Activated CD4-positive, alpha-beta T cell treated with anti-CD3 and anti-CD28 coated beads, Interleukin-2, amount 50 U/mL, for 48 hours (primary cell): ENCODE measurements around the gene MT2A.
A peak's percentile ranks its signal among the peaks of the same experiment; 100 is the strongest.
"Not testable (repeated sequence)": the region's sequence is repeated elsewhere in the genome, so short reads cannot be mapped to it uniquely, and the experiment has no call there.

Experiments used
- DNase-seq, 2 experiments: peaks; one replicate each; pipeline ENCODE4 v3.0.0-alpha.2; 2020

The MT2A gene

DNA sequence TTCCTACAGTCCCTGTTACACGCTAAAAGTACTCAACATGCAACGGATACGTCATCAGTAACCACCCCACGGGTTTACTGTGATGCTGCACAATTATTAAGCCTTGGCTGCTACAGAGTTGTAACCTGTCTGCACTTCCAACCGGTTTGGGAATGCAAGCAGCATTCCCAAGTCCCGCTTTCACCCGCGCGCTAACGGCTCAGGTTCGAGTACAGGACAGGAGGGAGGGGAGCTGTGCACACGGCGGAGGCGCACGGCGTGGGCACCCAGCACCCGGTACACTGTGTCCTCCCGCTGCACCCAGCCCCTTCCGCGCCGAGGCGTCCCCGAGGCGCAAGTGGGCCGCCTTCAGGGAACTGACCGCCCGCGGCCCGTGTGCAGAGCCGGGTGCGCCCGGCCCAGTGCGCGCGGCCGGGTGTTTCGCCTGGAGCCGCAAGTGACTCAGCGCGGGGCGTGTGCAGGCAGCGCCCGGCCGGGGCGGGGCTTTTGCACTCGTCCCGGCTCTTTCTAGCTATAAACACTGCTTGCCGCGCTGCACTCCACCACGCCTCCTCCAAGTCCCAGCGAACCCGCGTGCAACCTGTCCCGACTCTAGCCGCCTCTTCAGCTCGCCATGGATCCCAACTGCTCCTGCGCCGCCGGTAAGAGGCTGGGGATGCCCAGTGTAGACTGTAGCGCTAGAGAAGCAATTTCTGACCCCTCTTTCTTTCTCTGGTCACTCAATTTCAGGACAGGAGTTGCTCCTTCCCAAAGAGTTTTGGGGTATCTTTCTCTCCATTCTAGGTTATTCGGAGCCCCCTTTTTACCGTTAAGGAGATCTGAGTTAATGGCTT is at the start of gene MT2A:
Gene MT2A, plus strand, starts transcription at position 542 of the 833 bp plus-strand sequence. Its CDS starts 72 bp downstream, at position 614.
- peak; percentile 90 to 93 for DNase-seq

DNA sequence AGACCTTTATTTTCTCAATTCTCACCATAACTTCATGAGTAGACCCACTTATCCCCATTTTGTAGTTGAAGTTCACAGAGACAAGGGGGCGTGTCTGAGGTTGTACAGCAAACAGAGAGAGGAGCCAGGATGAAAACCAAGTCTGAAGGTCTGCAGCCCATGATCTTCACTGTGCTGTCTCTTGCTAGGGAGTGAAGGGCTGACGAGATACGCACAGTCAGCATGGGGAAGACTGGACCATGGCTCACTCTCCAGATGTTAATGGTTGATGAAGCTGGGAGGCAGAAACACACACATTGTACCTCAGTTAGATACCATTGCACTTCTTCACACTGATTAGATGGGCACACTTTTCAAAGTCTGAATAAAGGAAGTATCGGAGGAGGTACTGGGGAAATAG is 49.3 kb upstream of the MT2A start:
- DNase-seq, result no peak

DNA sequence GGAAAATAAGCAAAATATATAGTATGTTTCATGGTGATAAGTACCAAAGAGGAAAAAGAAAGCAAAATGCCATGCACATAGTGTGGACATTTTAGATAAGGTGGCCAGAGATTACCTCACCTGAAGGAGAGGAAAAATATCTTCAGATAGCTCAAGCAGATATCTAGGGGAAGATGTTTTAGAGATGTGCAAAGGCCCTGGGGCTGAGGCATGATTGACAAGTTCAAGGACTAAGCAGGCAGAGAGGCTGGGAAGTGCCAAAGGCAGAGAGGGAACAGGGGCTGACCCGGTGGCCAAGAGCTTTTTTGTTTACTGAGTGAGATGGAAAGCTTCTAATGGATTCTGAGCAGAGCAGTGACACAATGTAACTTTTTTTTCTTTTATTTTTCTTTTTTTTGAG is 47.9 kb upstream of the MT2A start:
- no peak for DNase-seq

DNA sequence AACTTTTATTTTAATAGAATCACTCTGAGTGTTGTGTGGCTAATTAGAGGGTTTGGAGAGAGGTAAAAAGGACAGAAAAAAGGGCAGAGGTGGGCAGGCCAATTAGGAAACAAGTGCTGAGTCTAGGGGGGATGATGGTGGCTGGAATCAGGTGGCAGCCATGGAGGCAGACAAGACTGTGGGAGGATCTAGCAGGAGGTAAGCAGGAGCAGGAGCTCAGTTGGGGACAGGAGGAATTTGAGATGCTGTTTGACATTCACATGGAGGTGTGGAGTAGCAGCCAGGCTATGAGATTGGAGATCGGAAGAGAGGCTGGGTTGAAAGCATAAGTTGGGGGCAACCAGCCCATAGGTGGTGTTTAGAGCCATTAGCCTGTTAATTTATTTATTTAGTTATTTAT is 47.3 kb upstream of the MT2A start:
- no peak for DNase-seq

DNA sequence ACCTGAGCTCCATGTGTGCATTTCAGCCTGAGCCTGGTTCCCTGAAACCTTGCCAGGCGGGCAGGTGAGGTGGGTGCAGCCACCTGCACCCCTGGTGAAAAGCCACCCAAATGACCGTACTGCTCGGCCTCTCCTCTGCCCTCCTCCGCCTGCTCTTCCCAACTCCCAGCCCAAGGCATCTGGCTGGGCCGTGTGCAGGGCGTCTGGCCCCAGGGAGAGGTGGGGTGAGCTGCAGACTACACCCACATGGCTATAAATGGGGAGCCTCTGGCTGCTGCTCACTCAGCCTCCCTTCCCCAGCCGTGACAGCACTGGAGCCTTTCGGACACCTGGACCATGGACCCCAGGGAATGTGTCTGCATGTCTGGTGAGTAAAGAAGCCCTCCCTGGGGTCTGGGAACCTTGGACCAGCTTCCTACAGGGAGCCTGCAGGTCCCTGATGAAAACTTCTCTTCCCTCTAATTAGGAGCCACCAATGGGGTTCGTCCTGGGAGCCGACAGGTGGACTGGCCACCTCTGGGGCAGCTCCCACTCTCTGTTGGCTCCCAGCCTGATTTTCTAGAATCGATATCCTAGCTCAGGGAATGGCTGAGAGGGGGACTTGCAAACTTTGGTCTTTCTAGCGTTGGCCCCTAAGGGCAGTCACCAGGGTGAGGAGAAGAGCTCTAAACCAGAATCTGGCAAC is 43.4 kb upstream of the MT2A start, which contains the start of gene MT4:
Gene MT4, plus strand, starts transcription at position 281 of the 685 bp plus-strand sequence. Its CDS starts 56 bp downstream, at position 337.
- no peak for DNase-seq

DNA sequence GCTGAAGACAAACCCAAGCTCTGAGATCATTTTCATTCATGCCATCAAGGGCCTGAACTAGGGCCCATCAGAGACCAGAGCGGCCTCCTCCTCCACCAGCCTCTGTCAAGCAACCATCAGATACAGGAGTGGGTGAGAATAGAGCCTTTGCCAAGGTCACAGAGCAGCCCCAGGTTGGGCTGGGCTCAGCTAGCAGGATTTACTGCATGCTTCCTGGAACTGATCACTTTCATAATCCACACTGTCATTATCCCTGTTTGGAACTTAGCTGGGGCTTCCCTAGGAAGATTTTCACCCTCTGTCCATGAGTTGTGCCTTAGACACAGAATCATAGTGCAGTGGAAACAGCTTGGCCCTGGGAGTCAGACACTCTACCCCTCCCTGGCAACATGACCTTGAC is 38.4 kb upstream of the MT2A start:
- no peak for DNase-seq

DNA sequence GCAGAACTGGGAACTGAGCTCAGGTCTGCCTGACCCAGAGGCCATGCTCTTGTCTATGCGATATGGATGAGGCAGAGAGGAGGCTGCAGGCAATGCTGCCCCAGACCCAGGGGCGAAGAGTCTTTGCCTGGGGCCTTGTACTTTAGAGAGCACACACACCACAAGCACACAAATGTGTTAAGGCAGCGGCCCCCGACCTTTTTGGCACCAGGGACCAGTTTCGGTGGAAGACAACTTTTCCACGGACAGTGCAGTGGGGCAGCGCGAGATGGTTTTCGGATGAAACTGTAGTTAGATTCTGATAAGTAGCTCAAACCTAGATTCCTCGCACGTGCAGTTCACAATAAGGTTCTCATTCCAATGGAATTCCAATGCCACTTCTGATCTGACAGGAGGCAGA is 36.9 kb upstream of the MT2A start:
- no peak for DNase-seq

DNA sequence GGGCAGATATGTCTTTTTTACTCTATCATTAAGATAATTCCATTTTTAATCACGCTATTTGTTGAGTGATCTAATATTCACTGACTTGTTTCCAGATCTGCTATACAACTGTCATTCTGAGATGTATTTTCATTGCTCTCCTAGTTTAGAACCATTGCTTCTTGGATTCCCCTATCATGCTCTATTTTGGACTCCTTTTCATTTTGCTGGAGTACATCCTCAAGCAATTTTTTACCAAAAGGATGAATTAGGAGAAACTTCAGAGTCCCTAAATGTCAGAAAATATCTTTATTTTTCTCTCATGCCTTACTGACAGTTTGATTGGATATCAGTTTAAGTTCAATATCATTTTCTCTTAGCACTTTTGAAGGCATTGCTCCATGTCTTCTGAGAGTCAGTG is 33.8 kb upstream of the MT2A start:
- no peak for DNase-seq

DNA sequence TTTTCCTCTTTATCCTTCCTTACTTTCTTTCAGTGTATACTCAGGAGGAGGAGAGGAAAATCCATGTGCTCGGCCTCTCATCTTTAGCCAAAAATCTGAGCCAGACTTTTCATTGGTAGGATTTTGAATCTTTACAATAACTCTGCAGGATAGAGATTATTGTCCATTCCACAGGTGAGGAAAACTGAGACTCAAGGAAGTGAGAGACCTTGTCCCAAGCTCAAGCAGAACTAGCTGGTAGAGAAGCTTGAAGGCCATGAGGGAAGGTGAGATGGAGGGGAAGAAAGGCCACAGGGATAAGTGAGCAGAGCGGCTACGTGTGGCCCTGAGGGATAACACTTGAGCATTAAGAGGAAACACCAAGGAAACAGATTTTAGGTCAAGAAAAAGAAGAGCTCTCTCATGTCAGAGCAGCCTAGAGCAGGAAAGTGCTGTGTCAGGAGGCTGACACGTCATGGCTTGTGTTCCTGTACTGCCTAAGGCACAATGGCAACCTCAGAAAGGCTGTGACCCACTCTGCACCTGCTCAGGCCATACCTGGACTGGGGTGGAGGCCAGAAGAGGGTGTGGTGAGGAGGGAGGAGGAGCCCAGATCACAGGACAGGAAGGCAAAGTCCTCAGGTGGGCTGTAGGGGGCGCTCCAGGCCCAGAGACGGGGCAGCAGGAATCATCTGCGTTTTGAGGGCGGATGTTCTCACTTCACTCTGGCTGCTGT is 31.6 kb upstream of the MT2A start:
- peak; percentile 92 to 93 for DNase-seq

DNA sequence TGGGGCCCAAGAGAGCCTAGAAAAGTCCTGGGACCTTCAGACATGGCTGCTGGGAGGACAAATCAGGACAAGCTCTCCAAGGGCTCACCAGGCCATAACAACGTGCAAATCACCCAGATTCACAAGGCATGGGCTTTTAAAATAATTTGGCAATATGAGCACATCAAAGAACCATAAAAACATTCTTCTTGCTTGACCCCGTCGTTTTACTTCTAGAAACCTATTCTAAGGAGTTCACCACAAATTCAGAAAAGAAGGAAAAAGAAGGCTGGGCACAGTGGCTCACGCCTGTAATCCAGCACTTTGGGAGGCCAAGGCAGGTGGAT is 31.1 kb upstream of the MT2A start:
- no peak for DNase-seq

DNA sequence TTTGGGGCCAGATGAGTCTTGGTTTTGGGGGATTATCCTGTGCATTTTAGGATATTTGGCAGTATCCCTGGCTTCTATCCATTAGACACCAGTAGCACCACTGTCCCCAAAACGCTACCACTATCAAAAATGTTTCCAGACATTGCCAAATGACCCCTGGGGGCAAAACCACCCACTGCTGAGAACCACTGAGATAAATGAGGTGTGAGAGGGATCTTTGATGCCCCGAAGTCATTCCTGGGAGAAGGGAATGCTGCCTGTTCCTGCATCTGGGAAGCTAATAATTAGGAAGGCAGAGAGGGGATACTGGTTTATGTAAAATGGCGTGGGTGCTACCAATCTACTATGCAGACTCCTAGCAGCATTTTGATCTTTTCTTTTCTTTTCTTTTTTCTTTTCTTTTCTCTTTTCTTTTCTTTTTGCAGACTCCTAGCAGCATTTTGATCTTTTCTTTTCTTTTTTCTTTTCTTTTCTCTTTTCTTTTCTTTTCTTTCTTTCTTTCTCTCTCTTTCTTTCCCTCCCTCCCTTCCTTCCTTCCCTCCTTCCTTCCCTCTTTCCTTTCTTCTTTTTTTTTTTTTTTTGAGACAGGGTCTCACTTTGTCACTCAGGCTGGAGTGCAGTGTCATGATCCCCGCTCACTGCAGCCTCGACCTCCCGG is 27.9 kb upstream of the MT2A start:
- DNase-seq, result no peak

DNA sequence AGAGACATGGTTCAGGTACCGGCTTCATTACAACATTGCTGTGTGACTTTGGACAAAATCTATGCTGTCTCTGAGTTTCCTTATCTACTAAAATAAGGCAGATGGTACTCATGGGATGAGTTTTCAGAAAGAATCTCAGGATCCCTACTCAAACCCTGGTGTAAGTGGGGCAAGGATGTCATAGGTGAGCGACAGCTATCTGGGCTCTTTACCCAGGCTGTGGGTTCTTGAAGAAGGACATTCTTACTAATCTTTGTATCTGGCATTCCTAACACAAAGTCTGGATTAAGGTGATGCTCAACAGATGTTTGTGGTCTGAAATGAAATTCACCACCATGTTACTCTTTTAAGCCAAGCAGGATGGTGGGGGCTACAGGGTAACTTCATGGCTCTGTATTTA is 25.5 kb upstream of the MT2A start:
- DNase-seq, result not testable (repeated sequence)

DNA sequence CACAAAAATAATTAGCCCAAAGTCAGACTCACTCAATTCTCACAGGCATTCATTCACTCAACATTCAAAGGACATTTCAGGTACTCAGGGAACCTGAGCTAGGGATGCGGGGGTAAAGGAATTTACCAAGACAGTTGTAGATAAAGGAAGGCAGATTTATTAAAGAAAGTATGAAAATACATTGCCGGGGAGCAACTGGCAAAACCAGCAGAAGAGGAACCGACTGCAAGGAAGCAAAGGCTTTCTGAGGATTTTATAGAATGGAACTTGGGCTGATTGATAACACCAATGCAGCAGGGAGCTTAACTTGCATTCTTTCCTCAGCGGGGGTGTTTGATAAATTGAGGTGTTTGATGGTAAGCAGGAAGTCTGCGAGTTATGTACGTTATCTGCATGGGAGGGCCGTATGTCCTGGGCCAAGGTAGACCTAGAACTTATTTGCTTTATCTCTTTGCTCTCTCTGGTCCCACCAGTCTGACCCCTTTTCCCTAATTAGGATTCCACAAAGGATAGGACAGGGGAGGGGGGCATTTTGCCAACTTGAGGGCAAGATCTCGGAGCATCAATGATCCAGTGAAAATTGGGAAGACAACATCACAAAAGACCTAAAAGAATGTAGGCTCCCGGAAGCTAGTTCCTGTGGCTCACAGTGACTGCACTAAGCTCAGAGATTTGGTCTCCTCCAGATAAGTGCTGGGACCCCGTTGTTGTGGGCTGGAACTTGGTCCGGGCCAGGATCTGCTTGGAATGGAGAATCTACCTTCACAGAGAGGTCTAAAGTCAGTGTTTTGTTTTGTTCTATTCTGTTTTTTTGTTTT is 24.8 kb upstream of the MT2A start:
- no peak for DNase-seq

DNA sequence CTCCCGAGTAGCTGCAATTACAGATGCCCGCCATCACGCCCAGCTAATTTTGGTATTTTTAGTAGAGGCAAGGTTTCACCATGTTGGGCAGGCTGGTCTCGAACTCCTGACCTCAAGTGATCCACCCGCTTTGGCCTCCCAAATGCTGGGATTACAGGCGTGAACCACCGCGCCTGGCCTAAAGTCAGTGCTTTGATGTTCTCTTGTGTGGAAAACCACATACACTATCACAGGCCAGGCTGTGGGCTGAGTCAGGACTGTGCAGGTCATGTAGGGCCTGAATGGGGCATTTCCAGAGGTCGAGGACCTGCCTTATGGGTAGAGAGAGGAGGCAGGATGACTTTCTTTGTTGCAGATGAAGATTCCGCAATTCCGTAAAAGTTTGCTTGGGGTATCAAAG is 24.1 kb upstream of the MT2A start:
- no peak for DNase-seq

DNA sequence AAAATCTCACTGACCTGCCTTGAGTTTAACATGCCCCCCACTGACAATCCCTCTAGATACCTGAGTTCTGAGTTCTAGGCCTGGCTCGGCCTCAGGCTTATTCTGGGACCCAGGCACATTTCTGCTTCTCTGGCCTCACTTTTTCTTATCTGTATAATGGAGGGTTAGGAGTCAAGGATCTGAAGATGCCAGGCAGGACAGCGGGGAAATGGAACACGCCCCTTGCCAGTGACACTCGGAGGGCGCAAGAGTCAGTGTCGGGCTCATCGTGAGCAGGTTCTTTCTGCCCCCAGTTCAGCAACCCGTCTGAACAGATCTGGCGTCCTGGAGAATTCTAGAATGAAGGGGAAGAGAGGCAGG is 19.6 kb upstream of the MT2A start:
- DNase-seq, result no peak

DNA sequence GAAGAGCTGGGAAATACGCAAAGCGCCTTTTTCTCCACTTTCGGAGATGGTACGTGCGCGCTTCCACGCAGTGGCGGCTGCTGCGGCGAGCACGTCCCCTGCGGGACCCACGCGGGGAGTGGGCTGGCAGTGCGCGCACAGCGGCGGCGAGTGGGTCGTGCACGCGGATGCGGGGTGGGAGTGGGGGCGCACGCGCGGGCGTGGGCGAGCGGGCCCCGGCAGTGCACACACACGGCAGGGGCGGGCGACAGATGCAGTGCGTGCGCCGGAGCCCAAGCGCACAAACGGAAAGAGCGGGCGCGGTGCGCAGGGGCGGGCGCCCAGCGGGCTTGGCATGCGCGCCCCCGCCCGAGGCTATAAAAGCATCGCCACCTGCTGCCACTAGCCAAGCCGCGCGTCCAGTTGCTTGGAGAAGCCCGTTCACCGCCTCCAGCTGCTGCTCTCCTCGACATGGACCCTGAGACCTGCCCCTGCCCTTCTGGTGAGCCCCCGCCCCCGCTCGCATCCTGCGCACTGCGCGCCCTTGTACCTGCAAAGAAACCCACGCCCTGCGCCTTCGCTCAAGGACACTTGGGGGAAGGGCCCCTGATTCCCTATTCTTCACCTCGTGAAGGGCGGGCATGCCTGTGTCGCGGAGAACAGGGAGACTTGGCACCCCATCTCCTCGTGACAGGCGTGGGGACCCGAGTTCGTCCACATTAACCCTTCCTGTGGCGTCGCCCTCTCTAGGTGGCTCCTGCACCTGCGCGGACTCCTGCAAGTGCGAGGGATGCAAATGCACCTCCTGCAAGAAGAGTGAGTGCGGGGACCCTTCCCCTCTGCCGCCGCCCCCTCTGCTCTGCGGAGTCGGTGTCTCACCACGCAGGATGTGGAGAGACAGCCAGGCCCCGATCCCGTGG is 19.0 kb upstream of the MT2A start, which contains the start of gene MT3:
Gene MT3, plus strand, starts transcription at position 388 of the 899 bp plus-strand sequence. Its CDS starts 63 bp downstream, at position 451.
- DNase-seq, result peak; percentile 44 to 55

DNA sequence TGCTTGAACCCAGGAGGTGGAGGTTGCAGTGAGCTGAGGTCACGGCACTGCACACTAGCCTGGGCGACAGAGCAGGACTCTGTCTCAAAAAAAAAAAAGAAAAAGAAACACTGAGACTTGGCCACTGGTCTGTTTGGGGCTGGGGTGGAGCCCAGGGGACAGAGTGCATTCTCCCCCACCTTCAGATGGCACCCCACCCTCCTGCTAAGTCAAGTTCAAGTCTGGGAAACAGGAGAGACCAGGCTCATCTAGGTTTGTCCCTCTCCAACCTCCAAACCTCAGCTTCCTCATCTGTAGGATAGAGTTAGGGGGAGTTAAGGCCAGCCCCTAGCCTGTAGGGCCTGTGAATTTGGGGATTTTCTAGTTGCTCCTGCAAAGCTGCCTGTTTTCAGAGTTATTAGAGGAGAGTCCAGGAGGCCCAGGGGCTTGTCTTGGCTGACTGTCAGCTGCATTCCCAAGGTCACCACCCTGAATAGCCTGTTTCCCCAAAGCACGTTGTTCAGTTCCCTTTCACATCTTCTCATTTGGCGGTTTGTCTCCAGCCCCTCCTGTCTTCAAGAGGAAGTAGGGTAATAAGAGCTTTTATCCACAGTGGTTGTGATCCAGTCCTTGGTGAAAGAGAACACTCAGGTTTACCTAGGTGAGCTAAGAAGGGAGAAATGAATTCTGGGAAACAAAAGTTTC is 16.9 kb upstream of the MT2A start:
- DNase-seq, result no peak

DNA sequence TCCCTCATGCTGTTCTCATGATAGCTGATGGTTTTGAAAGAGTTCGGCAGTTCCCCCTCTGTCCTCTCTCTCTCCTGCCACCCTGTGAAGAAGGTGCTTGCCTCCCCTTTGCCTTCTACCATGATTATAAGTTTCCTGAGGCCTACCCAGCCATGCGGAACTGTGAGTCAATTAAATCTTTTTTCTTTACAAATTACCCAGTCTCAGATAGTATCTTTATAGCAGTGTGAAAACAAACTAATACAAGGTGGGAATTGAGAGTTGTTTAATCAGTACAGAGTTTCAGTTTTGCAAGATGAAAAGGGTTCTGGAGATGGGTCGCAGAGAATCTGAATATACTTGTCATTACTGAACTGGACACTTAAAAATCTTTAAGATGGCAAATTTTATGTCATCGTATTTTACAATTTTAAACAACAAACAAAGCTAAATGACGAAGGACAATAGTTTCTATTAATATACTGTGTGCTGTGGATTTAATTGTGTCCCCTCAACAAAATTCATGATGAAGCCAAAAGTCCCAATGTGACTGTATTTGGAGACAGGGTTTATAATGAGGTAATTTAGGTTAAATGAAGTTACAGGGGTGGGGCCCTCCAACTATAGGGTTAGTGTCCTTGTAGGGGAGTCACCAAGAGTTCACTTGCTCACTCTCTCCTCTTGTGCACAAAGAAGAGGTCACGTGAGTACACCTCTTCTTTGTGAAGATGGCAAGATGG is 14.7 kb upstream of the MT2A start:
- DNase-seq, result no peak

DNA sequence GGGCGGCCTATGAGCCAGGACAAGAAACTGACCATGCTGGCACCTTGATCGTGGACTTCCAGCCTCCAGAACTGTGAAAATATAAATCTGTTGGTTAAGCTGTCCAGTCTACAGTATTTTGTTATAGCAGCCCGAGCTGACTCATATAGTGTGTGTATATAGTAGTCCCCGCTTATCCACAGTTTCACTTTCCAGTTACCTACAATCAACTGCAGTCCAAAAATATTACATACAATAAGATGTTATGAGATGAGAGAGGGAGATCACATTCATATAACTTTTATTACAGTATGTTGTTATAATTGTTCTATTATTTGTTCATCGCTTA is 14.1 kb upstream of the MT2A start:
- no peak for DNase-seq

DNA sequence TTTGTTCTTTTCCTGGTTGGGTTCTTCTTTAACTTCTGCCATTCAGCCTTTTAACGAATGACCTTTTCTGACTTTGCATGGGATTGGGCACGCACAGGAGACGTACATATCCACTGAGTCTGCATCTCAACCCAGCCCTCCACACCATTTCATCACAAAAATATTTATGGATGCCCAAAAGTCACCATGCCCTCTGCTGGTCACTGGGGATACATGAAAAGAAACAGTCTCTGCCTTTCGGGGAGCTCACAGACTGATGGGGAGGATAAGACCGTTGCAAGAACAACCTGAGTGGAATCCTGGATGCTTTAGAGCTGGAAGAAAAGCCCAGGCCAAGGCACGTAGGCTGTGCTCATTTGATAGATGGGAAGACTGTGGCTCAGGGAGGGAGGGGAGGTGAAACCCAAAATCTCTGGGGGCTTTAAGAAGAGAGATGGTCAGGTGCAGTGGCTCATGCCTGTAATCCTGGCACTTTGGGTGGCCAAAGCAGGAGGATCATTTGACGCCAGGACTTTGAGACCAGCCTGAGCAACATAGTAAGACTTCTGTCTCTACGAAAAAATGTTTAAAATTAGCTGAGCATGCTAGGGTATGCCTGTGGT is 7.9 kb upstream of the MT2A start:
- peak in 1 of 2 experiments; percentile 40 for DNase-seq
